Femur (tissue), 1 donor: Measurements from ENCODE around the gene MLXIPL.
A peak's percentile ranks its signal among the peaks of the same experiment; 100 is the strongest.
"Not testable (repeated sequence)": the region's sequence is repeated elsewhere in the genome, so short reads cannot be mapped to it uniquely, and the experiment has no call there.

Experiments used
- DNase-seq: peaks from one replicate; pipeline ENCODE4 v3.0.0-alpha.2; 2017

MLXIPL gene

DNA sequence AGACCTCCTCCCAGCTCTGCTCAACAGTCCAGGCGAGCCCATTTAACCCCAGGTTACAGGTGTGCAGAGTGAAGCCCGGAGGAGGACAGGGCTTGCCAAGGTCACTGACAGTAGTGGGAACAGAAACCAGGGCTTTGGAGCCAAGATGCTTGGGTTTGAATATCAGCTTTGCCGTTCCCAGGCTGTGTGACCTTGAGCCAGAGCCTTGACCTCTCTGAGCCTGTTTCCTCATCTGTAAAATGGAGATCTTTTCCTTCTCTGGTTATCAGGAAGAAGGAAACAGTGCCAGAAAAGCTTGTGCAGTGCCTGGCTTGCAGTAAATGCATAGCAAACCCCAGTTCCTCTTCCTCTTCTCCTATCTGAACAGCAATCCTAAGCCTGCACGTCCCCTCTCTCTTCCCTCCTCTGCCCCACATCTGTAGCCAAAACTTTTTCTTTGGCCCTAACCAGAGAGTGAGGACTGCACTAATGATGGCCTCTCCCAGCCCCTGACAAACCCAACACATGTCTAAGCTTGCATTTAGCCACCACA is 21.4 kb upstream of the MLXIPL start:
- DNase-seq, result no peak

DNA sequence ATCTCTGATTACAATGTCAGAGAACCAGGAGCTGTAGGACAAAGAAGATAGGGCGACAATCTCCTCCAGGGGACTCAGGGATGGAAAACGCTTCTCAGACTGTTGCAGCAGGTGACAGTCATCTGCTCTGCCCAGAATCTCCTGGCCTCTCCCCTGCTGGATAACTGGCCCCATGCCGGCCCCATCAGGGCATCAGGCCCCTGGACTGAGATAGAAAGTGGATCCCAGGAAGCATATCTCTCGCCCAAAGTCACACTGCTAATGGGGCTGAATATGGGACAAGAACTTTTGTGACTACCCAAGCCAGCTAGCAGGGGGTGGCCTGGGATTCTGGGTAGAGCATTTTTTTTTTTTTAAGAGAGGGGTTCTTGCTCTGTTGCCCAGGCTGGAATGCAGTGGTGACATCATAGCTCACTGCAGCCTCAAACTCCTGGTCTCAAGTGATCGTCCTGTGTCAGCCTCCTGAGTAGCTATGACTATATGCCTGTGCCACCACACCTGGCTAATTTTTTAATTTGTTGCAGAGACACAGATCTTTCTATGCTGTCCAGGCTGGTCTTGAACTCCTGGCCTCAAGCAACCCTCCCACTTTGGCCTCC is 20.5 kb upstream of the MLXIPL start:
- DNase-seq, result no peak

- no peak for DNase-seq
Observed at GRCh38 chr7:73642834-73643233, 18.5 kb upstream of the MLXIPL start.

- DNase-seq, result no peak
Observed at GRCh38 chr7:73638911-73639310, 14.6 kb upstream of the MLXIPL start.

DNA sequence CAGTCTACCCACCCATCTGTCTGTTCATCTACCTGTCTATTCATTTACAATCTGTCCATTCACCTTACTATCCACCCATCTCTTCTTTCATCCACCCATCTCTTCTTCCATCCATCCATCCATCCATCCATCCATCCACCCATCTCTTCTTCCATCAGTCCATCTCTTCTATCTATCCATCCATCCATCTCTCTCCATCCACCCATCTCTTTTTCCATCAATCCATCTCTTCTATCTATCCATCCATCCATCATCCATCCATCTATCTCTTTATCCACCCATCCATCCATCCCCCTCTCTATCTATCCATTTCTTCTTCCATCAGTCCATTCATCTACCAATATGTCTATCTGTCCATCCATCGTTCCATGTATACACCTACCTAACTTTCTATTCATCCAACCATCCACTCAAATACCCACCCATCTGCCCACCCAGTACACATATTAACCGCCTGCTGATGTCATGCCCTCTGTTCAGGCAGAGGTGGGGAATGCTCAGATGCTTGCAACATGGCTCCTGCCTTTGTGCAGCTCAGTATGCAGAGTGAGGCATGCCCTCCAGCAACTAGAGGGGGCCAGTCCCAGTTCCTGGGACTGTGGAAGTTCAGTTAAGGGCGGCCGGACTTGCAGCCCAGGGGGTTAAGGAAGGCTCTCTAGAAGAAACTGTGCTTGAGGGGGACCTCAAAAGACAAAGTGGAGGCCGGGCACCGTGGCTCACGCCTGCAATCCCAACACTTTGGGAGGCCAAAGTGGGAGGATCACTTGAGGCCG is 11.3 kb upstream of the MLXIPL start:
- DNase-seq, result no peak

GRCh38 chr7:73633844-73634243 is 9.5 kb upstream of the MLXIPL start:
- DNase-seq, result no peak

GRCh38 chr7:73633323-73633722 is 9.0 kb upstream of the MLXIPL start:
- DNase-seq, result no peak

- DNase-seq, result no peak
Observed at GRCh38 chr7:73631558-73631957, 7.2 kb upstream of the MLXIPL start.

DNA sequence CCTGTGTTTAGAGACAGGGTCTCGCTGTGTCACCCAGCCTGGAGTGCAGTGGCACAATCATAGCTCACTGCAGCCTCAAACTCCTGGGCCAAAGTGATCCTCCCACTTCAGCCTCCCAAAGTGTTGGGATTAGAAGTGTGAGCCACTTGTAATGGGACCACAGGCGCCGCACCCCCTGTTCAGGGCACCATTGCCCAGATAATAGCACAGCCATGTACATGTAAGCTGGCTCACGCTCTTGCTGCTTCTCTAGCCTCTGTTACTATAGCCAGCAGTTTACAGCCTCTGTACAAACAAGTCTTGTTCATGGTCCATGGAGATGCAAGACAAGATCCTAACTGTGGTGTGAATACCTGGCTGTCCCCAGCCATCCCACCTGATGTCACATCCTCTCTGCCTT is 4.2 kb upstream of the MLXIPL start:
- DNase-seq, result no peak

DNA sequence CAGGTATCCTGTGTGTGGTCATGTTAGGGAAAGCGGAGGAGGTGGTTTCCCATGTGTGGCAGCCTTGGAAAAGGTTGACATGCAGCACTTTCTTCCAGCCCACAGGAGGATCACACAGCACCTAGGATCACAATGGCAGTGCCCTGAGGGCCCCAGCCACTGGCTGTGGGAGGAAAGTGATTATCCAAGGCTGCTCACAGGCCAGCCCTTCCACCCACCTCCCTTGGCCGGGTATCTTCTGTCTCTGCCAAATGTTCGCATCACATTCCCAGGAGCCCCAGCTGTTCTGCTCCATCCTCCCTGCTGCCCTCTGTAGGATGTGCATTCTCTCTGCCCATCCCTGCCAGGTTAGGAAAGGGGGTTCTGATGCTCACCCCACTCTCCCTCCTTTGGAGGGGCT is 2.5 kb upstream of the MLXIPL start:
- DNase-seq, result peak; percentile 35

GRCh38 chr7:73625276-73625675 is 954 bp upstream of the MLXIPL start:
- no peak for DNase-seq

DNA sequence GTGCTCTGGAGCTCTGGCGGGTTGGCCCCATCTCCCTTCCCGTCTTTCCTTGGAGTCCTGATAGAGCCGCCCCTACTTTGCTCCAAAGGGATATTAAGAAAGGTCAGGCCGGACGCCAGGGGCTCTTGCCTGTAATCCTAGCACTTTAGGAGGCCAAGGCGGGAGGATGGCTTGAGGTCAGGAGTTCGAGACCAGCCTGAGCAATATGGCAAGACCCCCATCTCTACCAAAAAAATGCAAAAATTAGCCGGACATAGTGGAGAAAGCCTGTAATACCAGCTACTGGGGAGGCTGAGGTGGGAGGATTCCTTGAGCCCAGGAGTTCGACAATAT is 313 bp upstream of the MLXIPL start:
- DNase-seq, result no peak

- no peak for DNase-seq
Observed at GRCh38 chr7:73622909-73623797, 1.2 kb downstream of the MLXIPL start.

DNA sequence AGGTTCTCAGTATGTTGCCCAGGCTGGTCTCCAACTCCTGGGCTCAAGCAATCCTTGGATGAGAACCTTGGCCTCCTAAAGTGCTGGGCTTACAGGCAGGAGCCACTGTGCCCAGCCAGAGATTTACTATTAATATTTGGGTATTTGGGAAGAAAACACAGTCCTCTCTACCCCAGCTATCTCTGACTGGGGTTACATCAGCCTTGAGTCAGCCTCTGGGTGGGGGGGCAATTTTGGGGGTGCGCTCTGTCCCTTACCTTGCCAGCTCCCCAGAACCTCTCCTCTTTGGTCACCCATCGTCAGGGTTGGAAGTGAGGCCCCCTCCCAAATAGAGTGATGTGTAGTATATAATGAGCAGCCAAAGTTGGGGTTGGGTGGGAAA is 1.8 kb downstream of the MLXIPL start:
- DNase-seq, result no peak

DNA sequence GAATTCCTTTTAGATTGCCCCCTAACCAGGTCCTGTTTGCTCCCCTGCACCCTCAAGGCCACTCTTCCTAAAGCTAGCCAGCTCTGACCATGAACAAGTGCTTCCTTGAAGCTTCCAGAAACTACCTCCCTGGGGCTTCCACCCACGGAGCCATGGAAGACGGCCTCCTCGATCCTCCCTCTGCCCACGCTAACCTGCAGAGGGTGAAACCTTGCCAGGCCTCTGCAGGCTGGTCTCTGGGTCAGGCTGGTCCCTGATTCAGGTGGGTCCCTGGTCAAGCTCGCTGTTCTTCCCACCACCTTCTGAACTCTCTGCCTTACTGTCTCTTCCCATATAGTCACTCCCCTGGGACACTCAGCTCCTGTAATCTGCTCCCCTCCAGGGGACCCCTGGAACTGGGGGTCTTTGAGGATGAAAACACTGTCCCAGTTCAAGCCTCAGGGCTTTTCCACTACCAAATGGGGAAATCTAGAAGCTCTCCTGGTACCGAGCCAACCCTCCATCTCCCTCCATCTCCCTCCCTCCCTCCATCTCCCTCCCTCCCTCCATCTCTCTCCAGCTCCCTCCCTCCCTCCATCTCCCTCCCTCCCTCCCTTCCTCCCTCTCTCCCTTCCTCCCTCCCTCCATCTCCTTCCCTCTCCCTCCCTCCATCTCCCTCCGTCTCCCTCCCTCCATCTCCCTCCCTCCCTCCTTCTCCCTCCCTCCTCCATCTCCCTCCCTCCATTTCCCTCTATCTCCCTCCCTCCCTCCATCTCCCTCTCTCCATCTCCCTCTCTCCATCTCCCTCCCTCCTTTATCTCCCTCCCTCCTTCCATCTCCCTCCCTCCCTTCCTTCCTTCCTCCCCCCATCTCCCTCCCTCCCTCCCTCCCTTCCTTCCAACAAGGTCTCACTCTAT is 2.9 kb downstream of the MLXIPL start:
- DNase-seq, result no peak

- not testable (repeated sequence) for DNase-seq
Observed at GRCh38 chr7:73619394-73619793, 4.9 kb downstream of the MLXIPL start.

DNA sequence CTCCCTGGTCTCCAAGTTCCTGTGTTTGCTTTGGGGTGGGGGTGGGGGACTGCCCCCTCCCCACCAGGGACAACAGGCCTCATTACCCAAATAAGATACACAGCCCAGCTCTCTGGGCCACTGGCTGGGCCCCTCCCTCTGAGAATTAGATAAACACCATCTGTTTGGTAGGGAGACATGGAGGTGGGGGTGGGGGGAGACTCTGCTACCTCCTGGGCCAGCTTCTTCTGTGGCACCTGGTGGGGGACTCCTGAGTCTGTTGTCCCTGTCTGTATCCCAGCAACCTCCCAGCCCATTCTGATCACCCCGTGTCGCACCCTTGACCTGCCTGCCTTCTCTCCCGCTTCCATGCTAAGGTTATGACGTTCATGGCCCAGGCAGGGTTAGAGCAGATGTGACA is 5.8 kb downstream of the MLXIPL start:
- DNase-seq, result no peak

DNA sequence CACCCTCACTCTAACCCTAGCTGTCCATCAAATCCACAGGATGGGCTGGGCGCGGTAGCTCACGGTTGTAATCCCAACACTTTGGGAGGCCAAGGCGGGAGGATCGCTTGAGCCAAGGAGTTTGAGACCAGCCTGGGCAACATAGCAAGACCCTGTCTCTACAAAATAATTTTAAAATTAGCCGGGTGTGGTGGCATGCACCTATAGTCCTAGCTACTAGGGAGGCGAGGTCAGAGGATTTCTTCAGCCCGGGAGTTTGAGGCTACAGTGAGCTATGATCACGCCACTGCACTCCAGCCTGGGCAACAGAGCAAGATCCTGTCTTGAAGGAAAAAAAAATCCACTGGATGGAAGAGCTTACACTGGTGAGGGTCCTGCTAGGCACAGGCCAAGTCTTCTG is 6.8 kb downstream of the MLXIPL start:
- not testable (repeated sequence) for DNase-seq

GRCh38 chr7:73615886-73616285 is 8.4 kb downstream of the MLXIPL start:
- no peak for DNase-seq

DNA sequence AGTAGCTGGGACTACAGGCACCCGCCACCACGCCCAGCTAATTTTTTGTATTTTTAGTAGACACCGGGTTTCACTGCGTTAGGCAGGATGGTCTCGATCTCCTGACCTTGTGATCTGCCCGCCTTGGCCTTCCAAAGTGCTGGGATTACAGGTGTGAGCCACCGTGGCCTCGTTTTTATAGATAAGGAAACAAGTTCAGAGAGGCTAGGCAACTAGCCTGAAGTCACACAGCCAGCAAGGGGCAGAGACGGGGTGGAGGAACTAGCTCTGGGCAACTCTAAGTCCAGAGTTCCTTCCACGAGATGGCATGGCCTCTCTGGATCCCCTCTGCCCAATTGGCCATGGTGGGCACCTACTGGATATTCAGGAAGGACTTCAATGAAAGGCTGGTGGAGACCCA is 9.4 kb downstream of the MLXIPL start:
- not testable (repeated sequence) for DNase-seq

- DNase-seq, result no peak
Observed at GRCh38 chr7:73613954-73614735, 10.2 kb downstream of the MLXIPL start.
